CD4-positive, alpha-beta T cell treated with Interleukin-2 at 100 ng/mL for 4 hours (primary cell): ENCODE measurements around the gene PIK3CA.

Experiments used
- DNase-seq: peaks from one replicate; pipeline ENCODE4 v3.0.0-alpha.2; 2020; ENCODE audit warnings: low spot score

PIK3CA gene

GRCh38 chr3:179158336-179159039 is 10.3 kb downstream of the PIK3CA start:
- DNase-seq = no peak

- DNase-seq = no peak
Observed at GRCh38 chr3:179163503-179163902, 15.3 kb downstream of the PIK3CA start.

- no peak for DNase-seq
Observed at GRCh38 chr3:179164857-179165256, 16.7 kb downstream of the PIK3CA start.

DNA sequence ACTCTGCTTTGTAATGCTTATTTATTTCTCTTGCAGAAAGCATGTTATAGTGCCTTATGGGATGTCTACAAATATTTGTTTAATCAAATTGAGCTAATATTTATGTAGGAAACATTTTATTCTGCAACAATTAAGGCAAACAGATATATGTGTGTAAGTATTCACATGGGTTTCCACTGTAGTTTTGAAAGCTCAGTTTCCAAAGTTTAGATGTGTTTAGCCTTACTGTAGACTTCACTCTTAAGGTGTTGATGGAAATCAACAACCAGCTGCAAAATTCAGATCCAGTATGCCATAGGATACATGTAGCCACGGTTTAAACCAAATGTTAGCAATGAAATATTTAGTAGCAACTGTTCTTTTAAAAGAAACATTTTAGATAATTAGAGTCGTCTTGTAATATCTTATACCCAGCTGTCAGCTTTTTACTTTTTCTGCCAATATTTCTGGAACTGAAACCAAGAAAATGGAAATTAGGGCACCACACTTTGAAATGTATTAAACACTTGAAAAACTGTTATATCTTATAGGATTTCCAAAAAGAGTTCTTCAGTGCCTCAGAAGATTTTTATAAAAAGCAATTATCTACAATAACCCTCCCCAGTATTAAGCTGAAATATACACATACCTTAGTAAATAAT is 18.5 kb downstream of the PIK3CA start:
- no peak for DNase-seq

GRCh38 chr3:179168918-179169317 is 20.8 kb downstream of the PIK3CA start:
- DNase-seq = no peak

DNA sequence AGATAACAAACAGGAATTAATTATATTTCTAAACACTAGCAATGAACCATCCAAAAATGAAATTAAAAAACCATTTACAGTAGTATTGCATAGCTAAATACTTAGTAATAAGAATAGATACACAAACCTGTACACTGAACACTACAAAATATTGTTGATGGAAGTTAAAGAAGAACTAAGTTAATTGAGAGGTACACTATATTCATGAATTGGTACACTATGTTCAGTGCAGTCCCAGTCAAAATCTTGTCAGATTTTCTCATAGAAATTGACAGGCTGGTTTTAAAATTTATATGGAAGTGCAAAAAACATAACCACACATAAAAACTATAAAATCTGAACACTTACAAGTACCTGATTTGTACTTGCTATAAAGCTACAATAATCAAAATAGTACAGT is 24.4 kb downstream of the PIK3CA start:
- no peak for DNase-seq

DNA sequence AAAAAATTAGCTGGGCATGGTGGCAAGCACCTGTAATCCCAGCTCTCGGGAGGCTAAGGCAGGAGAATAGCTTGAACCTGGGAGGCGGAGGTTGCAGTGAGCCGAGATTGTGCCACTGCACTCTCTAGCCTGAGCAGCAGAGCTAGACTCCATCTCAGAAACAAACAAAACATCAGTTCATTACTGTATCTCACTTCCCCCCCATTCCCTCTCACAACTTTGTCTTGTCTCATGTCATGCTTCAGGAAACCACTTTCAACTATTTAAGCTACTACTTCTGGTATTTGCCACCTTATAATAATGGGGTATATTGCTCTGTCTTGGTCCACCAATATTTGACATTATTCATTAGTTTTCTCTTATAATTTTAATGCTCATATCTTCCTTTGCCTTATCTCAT is 26.2 kb downstream of the PIK3CA start:
- DNase-seq = no peak

GRCh38 chr3:179174898-179175297 is 26.7 kb downstream of the PIK3CA start:
- no peak for DNase-seq

DNA sequence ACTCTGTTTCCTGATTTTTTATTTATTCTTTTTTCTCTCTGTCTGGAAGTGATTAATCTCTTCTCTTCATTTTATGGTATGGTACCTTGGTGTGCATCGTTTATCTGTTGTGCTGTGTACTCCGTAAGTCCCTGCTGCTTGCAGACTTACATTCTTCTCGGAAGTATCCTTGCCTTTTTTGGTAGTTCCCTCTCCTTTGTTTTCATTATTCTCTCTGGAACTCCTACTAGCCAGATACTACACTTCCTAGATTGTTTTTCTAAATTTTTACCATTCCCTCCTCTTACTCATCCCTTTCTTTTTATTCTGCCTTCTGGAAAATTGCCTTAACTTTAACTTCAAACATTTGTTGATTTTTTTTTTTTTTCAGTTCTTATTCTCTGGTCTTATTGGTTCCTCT is 27.2 kb downstream of the PIK3CA start:
- no peak for DNase-seq

- DNase-seq = no peak
Observed at GRCh38 chr3:179177611-179178010, 29.5 kb downstream of the PIK3CA start.

GRCh38 chr3:179179256-179179655 is 31.1 kb downstream of the PIK3CA start:
- no peak for DNase-seq

DNA sequence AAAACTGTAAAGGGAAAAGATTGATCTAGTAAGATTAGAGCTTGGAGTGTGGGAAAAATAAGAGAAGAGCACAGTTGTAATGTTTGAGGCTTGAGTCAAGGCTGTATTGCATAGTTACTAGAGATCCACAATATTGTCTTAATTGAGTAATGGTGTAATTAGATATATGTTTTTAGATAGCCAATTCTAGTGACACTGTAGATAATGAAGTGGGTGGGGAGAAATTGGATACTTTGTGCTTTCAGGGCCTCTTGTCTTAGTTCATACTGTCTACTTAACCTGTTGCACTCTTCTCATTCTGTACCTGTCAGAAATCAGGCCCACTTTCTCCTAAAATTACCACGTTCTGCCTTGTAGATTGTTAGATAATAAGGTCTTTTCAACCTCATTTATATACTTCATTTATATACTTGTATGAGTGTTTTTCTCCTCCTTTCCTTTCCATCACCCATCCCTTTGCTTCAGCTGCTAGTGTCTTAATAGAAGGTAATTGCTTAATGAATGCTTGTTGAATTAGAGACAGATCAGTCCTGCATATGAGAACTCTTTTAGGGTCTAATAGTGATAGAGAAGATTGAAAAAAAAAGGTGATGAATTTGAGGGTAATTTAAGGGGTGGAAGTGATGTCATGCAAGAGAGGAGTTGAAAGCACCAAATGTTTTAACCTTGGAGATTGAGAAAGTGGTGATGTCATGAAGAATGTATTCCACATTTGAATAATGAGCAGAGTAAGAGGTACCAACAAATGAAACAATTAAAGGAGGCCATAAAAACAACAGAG is 32.0 kb downstream of the PIK3CA start:
- peak; percentile 26 for DNase-seq

DNA sequence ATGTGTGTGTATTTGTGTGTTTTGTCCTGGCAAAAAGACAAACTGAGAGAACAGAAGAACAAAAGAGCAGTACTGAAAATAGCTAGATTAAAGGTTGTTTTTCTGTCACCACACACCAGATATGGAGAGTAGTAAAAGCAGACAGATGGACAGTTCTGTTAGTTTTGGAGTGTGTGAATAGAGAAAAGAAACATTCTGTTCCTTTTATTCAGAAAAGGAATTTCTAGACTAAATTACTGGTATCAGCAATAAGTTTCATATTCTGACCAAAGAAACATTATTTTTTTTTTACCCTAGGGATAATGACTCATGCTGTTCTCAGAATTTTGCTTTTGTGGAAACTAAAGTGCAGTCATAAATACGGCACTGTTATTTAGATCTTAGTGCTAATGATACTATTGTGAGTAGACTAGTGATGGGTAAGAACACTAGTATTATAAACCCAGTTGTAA is 32.9 kb downstream of the PIK3CA start:
- peak; percentile 54 for DNase-seq

DNA sequence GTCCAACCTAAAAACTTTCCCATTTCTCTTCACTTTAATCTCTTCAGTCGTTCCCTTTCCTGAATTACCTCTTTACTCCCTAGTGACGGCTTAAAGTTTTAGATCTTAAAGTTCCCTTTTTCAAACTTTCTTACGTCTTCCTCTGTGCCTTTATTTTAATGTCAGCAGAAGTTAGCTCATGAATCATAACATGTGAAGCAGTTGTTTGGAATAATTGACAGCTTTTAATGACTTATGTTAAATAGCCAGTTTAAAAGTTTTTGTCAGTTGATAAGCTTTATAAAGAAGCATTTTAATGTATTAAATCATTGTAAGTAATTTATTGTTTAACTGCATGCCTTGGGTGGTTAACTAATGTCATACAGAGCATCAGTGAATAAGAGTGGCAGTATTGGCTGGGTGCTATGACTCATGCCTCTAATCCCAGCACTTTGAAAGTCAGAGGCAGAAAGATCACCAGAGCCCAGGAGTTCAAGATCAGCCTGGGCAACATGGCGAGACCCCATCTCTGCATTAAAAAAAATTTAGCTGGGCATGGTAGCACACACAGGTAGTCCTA is 33.9 kb downstream of the PIK3CA start:
- DNase-seq = peak; percentile 22

DNA sequence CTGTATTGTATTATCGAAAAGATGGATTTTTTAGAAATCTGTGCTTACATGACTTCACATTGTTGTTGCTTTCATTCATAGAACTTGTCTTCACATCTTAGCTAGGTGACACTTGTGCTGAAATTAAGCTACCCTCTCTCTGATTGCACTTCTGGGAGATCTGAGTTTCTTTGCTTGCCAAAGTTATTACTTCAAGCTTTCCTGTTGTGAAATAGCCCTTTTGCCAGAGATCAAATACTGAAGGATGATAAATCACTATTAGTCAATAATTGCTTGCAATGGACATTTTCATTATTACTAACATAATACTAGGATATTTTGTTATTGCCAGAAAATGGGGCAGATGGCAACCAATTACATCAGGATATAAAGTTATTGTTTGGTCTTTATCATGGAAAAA is 34.7 kb downstream of the PIK3CA start:
- DNase-seq = no peak

GRCh38 chr3:179184826-179185225 is 36.7 kb downstream of the PIK3CA start:
- DNase-seq = no peak

GRCh38 chr3:179186426-179186825 is 38.3 kb downstream of the PIK3CA start:
- no peak for DNase-seq

DNA sequence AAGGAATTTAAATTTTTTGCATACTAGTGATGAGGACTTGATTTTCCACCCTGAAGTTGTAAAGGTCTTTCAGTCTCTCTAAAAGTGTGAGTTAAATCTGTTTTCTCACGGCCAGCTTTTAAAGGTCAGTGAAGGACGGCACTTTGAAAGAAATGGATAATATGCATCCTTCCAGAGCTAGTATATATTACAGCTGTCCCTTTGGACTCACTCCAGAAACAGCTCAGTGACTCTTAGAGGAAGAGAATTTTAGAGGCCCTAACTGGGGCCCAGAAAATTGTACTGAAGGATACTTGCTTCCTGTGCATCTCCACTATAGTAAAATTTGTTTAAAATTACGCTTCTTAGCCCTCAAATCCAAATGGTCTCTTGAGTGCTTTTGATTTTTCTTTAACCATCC is 41.6 kb downstream of the PIK3CA start:
- DNase-seq = no peak

GRCh38 chr3:179190581-179190980 is 42.4 kb downstream of the PIK3CA start:
- no peak for DNase-seq

DNA sequence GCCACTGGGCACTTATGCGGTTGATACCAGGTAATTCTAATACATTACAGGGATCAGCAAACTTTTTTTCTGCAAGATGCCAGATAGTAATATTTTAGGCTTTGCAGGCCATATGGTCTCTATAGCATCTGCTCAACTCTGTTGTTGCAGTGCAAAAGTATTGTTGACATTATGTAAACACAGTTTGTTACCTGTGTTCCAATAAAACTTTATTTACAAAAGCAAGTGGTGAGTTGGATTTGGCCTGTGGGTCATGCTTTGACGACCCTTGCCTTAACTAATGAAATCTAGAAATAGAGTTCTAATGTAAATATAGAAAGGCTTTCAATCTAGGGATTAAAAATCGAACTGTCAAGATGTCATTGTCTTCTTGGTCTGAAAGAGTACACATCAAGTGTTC is 44.4 kb downstream of the PIK3CA start:
- DNase-seq = no peak

DNA sequence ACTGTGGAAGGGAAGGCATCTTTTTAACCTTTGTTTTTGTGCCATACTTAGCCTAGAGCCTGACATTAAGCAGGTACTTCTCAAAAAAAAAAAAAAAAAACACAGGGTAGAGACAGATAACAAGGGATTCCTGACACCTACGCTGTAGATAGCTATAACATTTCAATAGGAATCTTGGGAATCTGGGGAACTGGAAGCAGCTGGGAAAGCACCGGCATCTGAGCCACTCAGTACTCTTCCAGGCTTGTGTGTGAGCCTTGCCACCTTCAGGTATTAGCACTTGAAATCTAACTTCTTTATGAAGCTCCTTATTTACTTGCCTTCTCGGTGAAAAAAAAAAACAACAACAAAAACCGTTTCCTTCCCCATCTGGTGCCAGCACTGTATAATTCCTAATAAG is 46.8 kb downstream of the PIK3CA start:
- no peak for DNase-seq

GRCh38 chr3:179196098-179196497 is 47.9 kb downstream of the PIK3CA start:
- peak; percentile 63 for DNase-seq

DNA sequence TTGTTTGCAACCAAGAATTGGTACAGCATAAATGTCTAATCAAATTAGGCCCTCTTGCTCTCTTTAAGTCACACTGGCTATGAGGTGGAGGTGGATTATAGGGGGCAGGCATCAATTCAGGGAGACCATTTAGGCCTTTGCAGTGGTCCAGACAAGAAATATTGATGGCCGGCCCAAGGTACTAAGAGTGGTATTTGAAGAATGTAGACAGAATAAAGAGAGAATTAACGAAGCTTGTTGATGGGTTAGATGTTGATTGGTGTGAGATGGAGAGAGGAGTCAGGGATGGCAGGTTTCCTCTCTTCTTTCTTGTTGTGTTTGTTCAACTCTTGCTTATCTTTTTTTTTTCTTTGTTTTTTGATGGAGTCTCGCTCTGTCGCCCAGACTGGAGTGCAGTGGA is 48.5 kb downstream of the PIK3CA start:
- no peak for DNase-seq
